Measurements from ENCODE around the gene TADA2A.
"Not testable (repeated sequence)": the region's sequence is repeated elsewhere in the genome, so short reads cannot be mapped to it uniquely, and the experiment has no call there.

TADA2A gene

DNA sequence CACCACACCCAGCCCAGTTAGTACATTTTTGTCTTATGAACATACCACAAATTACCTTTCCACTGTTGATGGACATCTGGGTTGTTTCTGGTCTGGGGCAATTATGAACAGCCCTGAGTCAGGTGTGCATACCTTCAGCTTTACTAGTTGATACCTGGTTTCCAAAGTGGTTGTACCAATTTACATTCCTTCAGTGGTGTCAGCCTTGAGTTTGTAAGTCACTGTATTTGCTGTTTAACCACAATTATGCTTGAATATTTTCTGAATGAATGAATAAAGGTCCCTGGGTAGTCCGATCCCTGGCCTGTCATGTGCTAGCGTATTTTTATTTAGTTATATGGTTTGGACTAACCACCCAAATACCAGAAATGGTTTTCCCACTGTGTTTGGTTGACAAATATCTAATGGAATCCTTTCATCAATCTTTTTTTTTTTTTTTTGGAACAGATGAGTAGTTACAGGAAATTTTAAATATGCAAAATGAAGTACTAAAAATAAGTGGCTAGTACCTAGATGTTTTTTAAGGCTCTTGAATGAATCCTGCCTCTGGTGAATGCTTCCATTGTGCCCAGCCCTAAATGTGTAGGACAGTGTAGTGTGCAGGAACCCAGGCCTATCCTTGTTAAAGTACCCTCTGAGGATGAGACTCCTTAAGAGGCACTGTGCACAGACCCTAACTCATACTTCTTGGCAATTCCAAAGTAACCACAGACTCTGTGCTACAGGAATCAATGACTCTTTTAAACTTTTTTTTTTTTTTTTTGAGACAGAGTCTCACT lies 86.8 kb downstream of the TADA2A start:
- no peak for DNase-seq

GRCh38 chr17:37494401-37494831 lies 87.7 kb downstream of the TADA2A start:
- DNase-seq, result no peak

GRCh38 chr17:37494971-37495370 lies 88.3 kb downstream of the TADA2A start:
- DNase-seq, result no peak

GRCh38 chr17:37500378-37500777 lies 93.7 kb downstream of the TADA2A start:
- DNase-seq, result no peak

DNA sequence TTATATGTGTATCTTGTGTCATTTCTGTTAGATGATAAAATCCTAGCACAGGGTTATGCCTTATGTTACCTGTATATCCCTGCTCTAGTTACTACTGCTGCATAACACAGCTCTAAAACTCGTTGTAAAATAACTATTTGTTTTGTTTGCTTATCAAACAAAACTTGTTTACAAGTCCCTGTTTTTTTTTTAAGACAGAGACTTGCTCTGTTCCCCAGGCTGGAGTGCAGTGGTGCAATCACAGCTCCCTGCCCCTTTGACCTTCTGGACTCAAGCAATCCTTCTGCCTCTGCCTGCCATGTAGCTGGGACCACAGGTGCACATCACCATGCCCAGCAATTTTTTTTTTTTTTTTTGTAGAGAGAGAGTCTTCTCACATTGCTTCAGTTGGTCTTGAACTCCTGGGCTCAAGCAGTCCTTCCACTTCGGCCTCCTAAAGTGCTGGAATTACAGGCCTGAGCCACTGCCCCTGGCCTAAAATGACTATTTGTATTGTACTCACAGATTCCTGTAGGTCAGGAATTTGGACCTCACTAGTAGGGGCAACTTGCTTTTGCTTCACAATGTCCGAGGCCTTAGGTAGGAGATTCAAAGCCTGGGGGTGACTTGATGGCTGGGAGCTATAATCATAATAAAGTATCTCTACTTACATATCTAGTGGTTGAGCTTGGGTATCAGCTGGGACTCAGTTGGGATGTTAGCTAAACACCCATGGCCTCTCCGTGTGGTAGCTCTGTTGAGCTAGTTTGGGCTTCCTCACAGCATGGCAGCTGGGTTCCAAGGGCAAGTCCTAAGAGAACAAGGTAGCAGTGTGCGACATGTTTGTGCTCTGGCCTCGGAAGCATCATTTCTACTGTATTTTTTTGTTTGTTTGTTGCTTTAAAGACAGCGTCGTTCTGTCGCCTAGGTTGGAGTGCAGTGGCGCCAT lies 95.6 kb downstream of the TADA2A start:
- no peak for DNase-seq

DNA sequence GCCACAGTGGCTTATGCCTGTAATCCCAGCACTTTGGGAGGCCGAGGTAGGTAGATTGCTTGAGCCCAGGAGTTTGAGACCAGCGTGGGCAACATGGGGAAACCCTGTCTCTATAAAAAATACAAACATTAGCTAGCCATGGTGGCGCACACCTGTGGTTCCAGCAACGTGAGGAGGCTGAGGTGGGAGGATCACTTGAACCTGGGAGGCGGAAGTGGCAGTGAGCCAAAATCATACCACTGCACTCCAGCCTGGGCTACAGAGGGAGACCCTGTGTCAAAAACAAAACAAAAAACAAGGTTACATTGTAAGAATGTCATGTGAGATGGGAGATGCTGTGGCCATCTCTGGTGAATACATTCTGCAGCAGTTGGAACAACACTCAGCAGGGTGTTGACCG lies 96.5 kb downstream of the TADA2A start:
- no peak for DNase-seq

- peak in 1 of 5 experiments; percentile 62 for DNase-seq
Observed at GRCh38 chr17:37505333-37505732, 98.6 kb downstream of the TADA2A start.

DNA sequence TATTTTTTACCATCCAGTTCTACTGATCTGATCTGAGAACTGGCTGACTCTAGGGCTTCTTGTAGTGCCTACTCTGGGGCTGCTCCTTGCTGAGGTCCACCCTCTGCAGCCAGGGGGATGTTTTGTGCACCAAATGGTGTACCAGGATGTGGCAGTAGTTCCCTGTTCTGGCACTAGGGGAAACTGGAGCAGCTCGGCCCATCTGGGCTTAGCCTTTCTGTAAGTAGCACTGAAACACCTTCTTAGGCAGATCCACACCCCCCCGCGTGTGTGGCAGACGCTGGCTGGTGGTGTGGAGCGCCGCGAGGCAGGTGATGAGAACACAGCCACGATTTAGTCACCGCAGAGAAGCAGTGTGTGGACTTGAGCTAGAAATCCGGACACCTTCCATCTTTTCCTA lies 100.0 kb downstream of the TADA2A start:
- peak in 1 of 5 experiments; percentile 42 for DNase-seq

DNA sequence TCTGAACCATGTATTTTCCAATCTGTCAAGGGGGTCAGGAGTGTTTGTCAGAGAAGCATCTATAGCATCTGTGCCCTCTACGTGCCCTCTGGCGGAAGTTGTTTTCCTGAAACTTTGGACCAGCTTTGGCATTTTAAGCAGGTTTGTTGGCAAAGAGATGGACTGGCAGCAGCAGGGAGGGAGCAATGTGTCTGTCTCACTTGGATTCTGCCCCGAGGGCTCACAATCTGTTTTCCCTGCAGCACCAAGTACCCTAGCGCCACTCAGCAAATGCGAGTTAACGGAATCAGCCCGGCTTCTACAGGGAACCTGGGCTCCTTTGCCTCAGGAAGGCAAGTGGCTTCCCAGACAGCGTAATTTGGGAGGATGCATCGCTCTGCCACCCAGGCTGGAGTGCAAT lies 100.4 kb downstream of the TADA2A start:
- no peak for DNase-seq

GRCh38 chr17:37510056-37510455 lies 103.4 kb downstream of the TADA2A start:
- DNase-seq, result no peak

DNA sequence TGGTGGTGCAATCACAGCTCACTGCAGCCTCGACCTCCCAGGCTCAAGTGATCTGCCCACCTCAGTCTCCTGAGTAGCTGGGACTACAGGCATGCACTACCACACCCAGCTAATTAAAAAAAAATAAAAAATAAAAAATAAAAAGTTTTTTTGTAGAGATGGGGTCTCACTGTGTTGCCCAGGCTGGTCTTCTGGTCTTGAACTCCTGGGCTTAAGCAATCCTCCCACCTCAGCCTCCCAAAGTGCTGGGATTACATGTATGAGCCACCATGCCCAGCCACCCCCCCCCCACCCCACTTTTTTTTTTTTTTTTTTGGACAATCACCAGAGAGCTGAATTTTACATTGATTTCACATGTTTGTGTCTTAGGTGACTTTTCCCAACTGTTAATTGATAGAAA lies 105.0 kb downstream of the TADA2A start:
- not testable (repeated sequence) for DNase-seq

GRCh38 chr17:37512442-37513068 lies 105.9 kb downstream of the TADA2A start:
- DNase-seq, result no peak

- DNase-seq, result no peak
Observed at GRCh38 chr17:37513711-37514110, 107.0 kb downstream of the TADA2A start.

DNA sequence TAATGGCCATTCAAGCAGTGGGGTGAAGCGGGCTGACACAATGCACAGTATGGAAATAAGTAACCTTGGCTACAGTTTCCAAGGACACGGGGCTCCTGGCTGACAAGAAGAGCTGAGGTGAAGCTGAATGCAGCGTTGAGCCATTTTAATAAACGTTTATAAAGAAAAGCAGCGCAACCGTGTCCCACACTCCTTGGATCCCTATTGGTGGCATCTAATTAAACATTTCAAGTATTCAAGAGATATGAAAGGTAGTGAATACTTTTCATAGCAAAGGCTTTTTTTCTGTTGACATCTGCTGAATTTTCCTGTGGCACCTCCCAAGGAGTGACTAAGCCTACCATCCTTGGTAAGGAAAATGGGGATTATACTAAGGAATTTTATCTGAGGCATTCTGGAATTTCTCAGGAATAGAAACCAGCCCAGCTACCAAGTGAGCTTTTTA lies 109.5 kb downstream of the TADA2A start:
- DNase-seq, result no peak

DNA sequence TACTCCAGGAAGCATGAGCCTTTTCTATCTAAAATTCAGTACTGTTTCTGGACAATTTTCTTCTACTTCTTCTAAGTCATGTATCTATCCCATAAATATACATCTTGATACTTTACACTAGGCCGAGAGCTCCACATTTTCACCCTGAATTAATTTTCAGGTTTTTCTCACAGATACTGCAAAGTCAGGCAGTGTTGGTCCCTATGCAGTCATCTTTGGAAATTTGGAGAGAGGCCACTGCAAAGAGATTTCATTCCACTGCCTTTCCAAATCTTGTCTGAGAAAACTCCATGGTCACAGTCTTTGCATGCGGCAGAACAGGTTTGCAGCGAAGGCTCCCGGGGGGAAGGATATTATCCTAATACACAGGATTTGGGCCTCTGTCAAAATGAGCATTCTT lies 111.2 kb downstream of the TADA2A start:
- DNase-seq, result no peak

DNA sequence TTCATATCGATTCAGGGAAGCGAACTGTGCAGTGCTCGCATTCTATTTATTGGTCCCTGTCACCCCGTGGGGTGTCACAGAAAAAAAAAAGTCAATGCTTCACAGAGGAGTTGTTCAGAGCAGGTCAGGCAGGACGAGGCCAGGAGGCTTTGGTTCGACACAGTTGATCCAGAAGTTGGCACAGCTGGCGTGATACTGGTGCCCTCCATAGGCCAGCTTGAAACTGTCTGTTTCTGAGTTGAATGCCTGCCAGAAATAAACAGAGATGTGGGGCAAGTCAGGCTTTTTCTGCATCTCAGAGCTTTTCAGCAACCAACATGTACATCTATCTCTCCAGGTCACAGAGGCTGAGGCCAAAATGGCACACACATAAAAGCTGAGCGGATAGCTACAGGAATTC lies 112.1 kb downstream of the TADA2A start:
- DNase-seq, result no peak

GRCh38 chr17:37519251-37519985 lies 112.7 kb downstream of the TADA2A start:
- DNase-seq, result no peak

DNA sequence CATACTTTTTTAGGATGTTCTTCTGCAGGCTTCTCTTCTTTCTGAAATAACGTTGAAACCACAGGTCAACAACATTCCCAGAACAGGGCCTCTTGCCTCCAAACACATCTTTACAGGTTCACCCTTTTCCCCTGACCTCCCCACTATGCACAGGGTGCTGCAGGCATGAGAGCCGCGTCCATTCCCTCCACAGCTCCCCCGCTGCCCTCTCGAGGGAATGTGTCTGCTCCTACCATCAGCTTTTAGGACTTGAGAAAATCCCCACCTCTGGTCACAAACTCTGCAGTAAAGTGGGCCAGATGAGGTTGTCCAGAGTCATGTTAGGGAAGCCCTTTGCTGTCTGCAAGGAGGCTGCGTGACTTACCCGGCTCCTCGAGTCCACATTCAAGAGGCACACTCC lies 113.5 kb downstream of the TADA2A start:
- DNase-seq, result no peak

DNA sequence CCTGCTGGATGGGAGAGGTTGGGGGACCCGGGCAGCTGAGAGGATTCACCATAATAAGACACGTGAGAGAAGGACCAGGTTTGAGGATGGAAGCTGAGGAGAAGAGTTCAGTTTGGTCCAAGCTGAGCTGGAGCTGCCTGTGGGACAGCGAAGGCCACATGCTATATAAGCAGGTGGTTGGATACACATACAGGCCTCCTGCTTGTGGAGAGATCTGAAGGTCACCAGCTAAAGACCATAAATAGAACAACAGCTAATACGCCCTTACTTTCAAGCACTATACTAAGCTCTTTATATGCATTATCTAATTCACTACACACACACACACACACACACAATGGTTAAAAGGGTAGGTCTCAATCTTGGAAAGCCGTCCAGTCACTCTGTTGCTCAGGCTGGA lies 115.1 kb downstream of the TADA2A start:
- DNase-seq, result no peak

DNA sequence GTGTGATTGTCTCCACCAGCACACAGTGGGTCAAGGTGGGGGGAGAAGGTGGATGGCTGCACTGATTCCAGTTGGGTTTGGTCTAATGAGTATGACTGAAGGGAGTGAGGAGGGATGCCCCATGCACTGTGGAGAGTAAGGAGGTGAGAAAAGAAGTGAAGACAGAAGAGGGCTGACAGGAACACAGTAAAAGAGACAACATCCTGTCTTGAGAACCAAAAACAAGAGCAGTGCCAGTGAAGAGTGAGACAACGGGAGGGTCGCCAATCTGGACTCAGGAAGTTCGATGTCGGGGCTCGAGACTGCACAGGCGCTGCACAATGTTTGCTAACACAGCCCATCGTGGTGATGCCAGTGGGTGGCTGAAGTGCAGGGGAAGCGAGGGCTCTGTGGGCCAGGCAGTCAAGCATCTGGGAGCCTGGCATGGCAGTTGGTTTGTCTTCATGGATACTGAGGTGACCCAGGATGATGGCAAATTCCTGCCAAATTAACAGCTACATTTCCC lies 117.1 kb downstream of the TADA2A start:
- no peak for DNase-seq

DNA sequence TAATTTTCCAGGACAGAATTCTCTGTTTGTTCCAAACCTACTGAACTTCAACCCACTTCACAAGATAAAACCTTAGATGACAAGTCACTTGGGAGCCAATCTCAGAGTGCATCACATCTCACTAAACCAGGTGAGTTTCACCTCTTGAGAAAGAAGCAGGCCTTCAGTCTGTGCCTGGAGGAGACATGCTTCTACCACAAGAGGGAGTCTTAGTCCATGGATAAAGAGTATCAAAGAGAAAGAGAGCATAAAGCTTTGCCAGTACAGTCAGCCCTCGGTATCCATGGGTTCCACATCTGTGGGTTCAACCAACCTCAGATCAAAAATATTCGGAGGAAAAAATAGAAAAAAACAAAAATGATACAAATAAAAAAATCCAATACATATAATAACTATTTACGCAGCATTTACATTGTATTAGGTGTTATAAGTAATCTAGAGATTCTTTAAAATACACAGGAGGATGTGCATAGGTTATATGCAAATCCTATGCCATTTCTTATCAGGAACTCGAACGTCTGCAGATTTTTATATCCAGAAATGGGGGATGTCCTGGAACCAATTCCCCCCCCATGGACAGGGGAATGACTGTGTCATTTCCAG lies 120.7 kb downstream of the TADA2A start:
- DNase-seq, result peak in 2 of 5 experiments; percentile 12 to 55
